Frontal cortex (tissue), 4 donors: ENCODE results near the gene ICOSLG. TPM values are rescaled to one million over a fixed set of nuclear protein-coding genes. Genes with fewer than 3 reads are reported as not detected.
"Not testable (repeated sequence)": the region's sequence is repeated elsewhere in the genome, so short reads cannot be mapped to it uniquely, and the experiment has no call there.

Source experiments
- DNase-seq, 2 donors: peaks; one replicate each; pipeline ENCODE4 v3.0.0; 2012; ENCODE audit warnings: low spot score in 2 of 2
- FAIRE-seq: peaks from 2 replicates; lab custom pipeline; 2012; peaks lifted over from hg19 to GRCh38; lab: Jason Lieb, UNC
- small RNA-seq: library from RNA; depleted of rRNA; stranded (forward); fragments of <200 nt; gene quantifications from one replicate; pipeline ENCODE3, GENCODE V24; 2014
- total RNA-seq: library from RNA; depleted of rRNA; stranded (reverse); fragments of >200 nt; gene quantifications from one replicate; pipeline ENCODE4 v1.2.3, GENCODE V29; 2014
- donor health status: control.
- donor health status: control.
- donor health status: control.

ICOSLG gene
- total RNA-seq, 1 donor from 2014 or later = 0.41 TPM

GRCh38 chr21:44193108-44193507 lies 47.6 kb downstream of the ICOSLG start:
- not testable (repeated sequence) for FAIRE-seq, DNase-seq

- FAIRE-seq, DNase-seq: not testable (repeated sequence)
Measured at GRCh38 chr21:44190349-44191271, 50.1 kb downstream of the ICOSLG start.

- DNase-seq, FAIRE-seq: not testable (repeated sequence)
Measured at GRCh38 chr21:44184862-44185261, 55.9 kb downstream of the ICOSLG start.

GRCh38 chr21:44182202-44182601 lies 58.5 kb downstream of the ICOSLG start:
- not testable (repeated sequence) for FAIRE-seq, DNase-seq

GRCh38 chr21:44181506-44181905 lies 59.2 kb downstream of the ICOSLG start:
- DNase-seq, FAIRE-seq: not testable (repeated sequence)

GRCh38 chr21:44176127-44176526 lies 64.6 kb downstream of the ICOSLG start:
- DNase-seq, FAIRE-seq: not testable (repeated sequence)

- DNase-seq, FAIRE-seq: not testable (repeated sequence)
Measured at GRCh38 chr21:44175189-44175588, 65.6 kb downstream of the ICOSLG start.

Small RNA genes within 50 kb of the gene (small RNA-seq; reads per million reads assigned to genes)
- gene AP001059.3 = not detected

Other genes starting within 250 kb of the ICOSLG start
- gene TRAPPC10, start 228.6 kb downstream of the ICOSLG start, total RNA-seq = 15.1 TPM
- gene PWP2, start 133.5 kb downstream of the ICOSLG start, total RNA-seq = 7.3 TPM
- 28.1 TPM for gene GATD3, start 107.3 kb downstream of the ICOSLG start, total RNA-seq
- gene DNMT3L, start 21.0 kb upstream of the ICOSLG start, total RNA-seq = not detected
- 0.41 TPM for gene AIRE, start 44.9 kb upstream of the ICOSLG start, total RNA-seq
- gene PFKL, start 59.1 kb upstream of the ICOSLG start, total RNA-seq = 111 TPM
- 8.6 TPM for gene CFAP410, start 98.4 kb upstream of the ICOSLG start, total RNA-seq
- gene TRPM2, start 112.7 kb upstream of the ICOSLG start, total RNA-seq = 1.6 TPM
- 3.7 TPM for gene LRRC3, start 214.6 kb upstream of the ICOSLG start, total RNA-seq